Measurements from ENCODE around the gene IPO4.
"Not testable (repeated sequence)": the region's sequence is repeated elsewhere in the genome, so short reads cannot be mapped to it uniquely, and the experiment has no call there.

Gene IPO4

GRCh38 chr14:24216345-24216699 is 27.7 kb upstream of the IPO4 start:
- no peak for FAIRE-seq

- no peak for FAIRE-seq
Observed at GRCh38 chr14:24215495-24216344, 27.1 kb upstream of the IPO4 start, which contains the start of gene MDP1. MDP1 (minus strand) TSS chr14:24216066; CDS start chr14:24215955, 111 bp downstream.

GRCh38 chr14:24213866-24214662 is 25.4 kb upstream of the IPO4 start:
- FAIRE-seq: no peak

GRCh38 chr14:24212924-24213865 is 24.6 kb upstream of the IPO4 start, which contains the start of gene CHMP4A:
CHMP4A (minus strand) TSS chr14:24213488; CDS start chr14:24213439, 49 bp downstream.
- peak; percentile 62 for FAIRE-seq

GRCh38 chr14:24211311-24211710 is 22.7 kb upstream of the IPO4 start:
- no peak for FAIRE-seq

- FAIRE-seq: no peak
Observed at GRCh38 chr14:24207625-24208024, 19.0 kb upstream of the IPO4 start.

GRCh38 chr14:24207104-24207551 is 18.5 kb upstream of the IPO4 start:
- FAIRE-seq: no peak

- FAIRE-seq: no peak
Observed at GRCh38 chr14:24206260-24207103, 17.9 kb upstream of the IPO4 start.

- no peak for FAIRE-seq
Observed at GRCh38 chr14:24204163-24205146, 15.8 kb upstream of the IPO4 start.

- not testable (repeated sequence) for FAIRE-seq
Observed at GRCh38 chr14:24203249-24203886, 14.8 kb upstream of the IPO4 start.

GRCh38 chr14:24202538-24202937 is 13.9 kb upstream of the IPO4 start:
- FAIRE-seq: not testable (repeated sequence)

- FAIRE-seq: no peak
Observed at GRCh38 chr14:24198814-24199524, 10.4 kb upstream of the IPO4 start.

- no peak for FAIRE-seq
Observed at GRCh38 chr14:24197056-24197450, 8.4 kb upstream of the IPO4 start.

GRCh38 chr14:24196071-24197055 is 7.7 kb upstream of the IPO4 start:
- no peak for FAIRE-seq

- no peak for FAIRE-seq
Observed at GRCh38 chr14:24195186-24196070, 6.8 kb upstream of the IPO4 start, which contains the start of gene TM9SF1. TM9SF1 (minus strand) TSS chr14:24195441; CDS start chr14:24195019, 422 bp downstream.

- FAIRE-seq: no peak
Observed at GRCh38 chr14:24194873-24195185, 6.2 kb upstream of the IPO4 start.
